GM06990 (cell line): ENCODE data around the gene FGF12.

Experiments used
- DNase-seq: peaks from one replicate; pipeline ENCODE4 v3.0.0-alpha.2; 2011; ENCODE audit not compliant: insufficient read length; ENCODE audit errors: extremely low read depth
- H3K27me3 ChIP-seq: replicated peaks from 2 replicates; pipeline ENCODE4 v1.6.0; 2011; ENCODE audit warnings: low read length; ENCODE audit not compliant: control insufficient read depth, insufficient read depth
- H3K36me3 ChIP-seq: 2 replicates; pipeline ENCODE4 v1.5.1; 2011; ENCODE audit warnings: low read length; ENCODE audit not compliant: control insufficient read depth, insufficient read depth
- H3K4me3 ChIP-seq: replicated peaks from 2 replicates; pipeline ENCODE4 v1.5.1; 2011; ENCODE audit warnings: low read depth, mild to moderate bottlenecking, control low read depth, low read length
- TF ChIP-seq, protein P1 (sequence below): IDR thresholded peaks from 2 replicates; pipeline ENCODE4 v1.5.1; 2011; ENCODE audit warnings: low read length, control low read depth, mild to moderate bottlenecking, inconsistent platforms; ENCODE audit not compliant: insufficient read depth, poor library complexity, severe bottlenecking

The FGF12 gene

DNA sequence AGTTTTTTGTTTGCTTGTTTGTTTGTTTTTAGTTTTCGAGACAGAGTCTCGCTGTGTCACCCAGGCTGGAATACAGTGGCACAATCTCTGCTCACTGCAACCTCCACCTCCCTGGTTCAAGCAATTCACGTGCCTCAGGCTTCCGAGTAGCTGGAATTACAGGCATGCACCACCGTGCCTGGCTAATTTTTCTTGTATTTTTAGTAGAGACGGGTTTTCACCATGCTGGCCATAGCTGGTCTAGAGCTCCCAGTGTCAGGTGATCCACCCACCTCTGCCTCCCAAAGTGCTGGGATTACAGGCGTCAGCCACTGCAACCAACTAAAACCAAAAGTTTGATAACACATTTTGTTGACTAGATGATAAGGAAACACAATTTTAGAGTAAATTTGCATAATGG, 372.7 kb downstream of the FGF12 start:
- Histone ChIP-seq H3K36me3 (no peaks in the 10 kb centered on the region), H3K4me3 (no peak overlapping the region), H3K27me3 (no peaks in the 10 kb centered on the region)
- DNase-seq: no peak
- TF ChIP-seq, protein P1, sequence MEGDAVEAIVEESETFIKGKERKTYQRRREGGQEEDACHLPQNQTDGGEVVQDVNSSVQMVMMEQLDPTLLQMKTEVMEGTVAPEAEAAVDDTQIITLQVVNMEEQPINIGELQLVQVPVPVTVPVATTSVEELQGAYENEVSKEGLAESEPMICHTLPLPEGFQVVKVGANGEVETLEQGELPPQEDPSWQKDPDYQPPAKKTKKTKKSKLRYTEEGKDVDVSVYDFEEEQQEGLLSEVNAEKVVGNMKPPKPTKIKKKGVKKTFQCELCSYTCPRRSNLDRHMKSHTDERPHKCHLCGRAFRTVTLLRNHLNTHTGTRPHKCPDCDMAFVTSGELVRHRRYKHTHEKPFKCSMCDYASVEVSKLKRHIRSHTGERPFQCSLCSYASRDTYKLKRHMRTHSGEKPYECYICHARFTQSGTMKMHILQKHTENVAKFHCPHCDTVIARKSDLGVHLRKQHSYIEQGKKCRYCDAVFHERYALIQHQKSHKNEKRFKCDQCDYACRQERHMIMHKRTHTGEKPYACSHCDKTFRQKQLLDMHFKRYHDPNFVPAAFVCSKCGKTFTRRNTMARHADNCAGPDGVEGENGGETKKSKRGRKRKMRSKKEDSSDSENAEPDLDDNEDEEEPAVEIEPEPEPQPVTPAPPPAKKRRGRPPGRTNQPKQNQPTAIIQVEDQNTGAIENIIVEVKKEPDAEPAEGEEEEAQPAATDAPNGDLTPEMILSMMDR: no peak

- Histone ChIP-seq H3K36me3 (no peaks in the 10 kb centered on the region), H3K27me3 (no peaks in the 10 kb centered on the region), H3K4me3 (no peak overlapping the region)
- TF ChIP-seq, protein P1: no peak
- no peak for DNase-seq
Observed at GRCh38 chr3:192352142-192352541, 375.2 kb downstream of the FGF12 start.

- no peak for DNase-seq
- Histone ChIP-seq H3K36me3 (no peaks in the 10 kb centered on the region), H3K27me3 (no peaks in the 10 kb centered on the region), H3K4me3 (no peak overlapping the region)
- TF ChIP-seq, protein P1: no peak
Observed at GRCh38 chr3:192351441-192351840, 375.9 kb downstream of the FGF12 start.

DNA sequence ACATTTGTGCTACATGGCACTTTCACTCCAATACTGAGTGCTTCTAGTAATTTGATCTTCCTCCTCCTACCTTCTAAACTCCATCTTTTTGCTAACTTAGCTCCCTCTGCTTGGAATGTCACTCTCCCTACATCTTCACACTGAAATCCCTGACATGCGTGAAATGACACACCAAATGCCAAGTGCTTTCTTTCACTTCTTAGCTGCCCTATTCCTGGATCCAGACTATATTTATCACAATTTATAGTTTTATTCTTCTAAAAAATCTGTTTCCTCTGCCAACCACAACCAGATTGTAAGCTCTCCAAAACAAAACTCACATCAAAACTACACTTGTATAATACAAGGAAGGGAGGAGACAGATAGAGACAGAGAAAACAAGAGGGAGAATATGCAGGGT, 387.3 kb downstream of the FGF12 start:
- TF ChIP-seq, protein P1: no peak
- Histone ChIP-seq H3K27me3 (no peaks in the 10 kb centered on the region), H3K4me3 (no peak overlapping the region), H3K36me3 (no peaks in the 10 kb centered on the region)
- DNase-seq: no peak

DNA sequence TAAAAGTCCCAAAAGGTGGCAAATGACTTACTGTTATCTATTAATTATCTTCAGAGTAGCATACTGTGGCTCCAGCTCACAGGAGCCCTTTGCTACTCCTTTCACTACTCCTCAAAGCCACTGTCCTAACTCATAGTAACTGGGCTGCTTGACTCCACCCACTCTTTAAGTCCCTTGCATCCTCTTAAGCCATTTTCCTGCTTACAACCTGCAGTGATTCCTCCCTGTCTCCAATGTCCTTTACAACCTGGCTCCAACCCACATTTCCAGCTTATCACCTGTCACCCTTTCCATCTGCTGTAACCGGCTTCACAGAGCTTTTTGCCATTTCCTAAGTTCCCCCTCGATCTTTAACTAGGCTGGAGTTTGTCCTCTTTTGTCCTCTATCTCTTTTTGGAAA, 388.1 kb downstream of the FGF12 start:
- H3K27me3 ChIP-seq: no peaks in the 10 kb centered on the region

More for the DNA sequence above, 388.1 kb downstream of the FGF12 start:
- Histone ChIP-seq H3K4me3 (no peak overlapping the region), H3K36me3 (no peaks in the 10 kb centered on the region)
- TF ChIP-seq, protein P1: no peak
- DNase-seq: no peak
